ENCODE data around the gene GRIP1.

Gene GRIP1

DNA sequence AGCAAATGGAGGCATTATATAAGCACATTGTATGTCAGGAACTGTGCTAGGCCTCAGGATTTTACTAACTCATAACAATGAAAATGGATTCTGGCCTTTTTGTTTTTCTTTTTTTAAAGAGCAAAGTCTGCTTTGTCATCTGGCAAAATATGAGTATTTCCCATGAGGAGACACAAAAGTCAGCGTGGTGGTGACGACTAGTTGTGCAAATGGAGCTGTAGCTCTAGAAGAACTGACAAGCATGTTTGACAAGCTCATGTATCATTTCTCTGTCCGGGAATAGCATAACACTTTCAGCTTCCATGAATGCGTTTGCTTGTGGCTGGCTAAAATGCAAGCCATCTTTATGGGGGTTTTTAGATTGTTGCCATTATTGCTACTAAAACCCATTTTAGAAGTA is 248.8 kb downstream of the GRIP1 start:
- Histone ChIP-seq H3K4me3 (ENCODE audit: low read depth, low read length) (no peak overlapping the region), H3K27me3 (ENCODE audit: control insufficient read depth, insufficient read depth, low read length) (no peaks in the 10 kb centered on the region), H3K79me2 (no peaks in the 10 kb centered on the region), H3K4me2 (ENCODE audit: low read length) (no peak overlapping the region), H3K9me3 (ENCODE audit: control insufficient read depth, low read length) (no peaks in the 10 kb centered on the region), H3K27ac (no peak overlapping the region), H2AFZ (no peak overlapping the region), H3K36me3 (ENCODE audit: control insufficient read depth, insufficient read depth, low read length) (no peaks in the 10 kb centered on the region), H3K4me1 (no peaks in the 10 kb centered on the region), H3K9ac (no peak overlapping the region)
- no peak for TF ChIP-seq CTCF (IDR thresholded peaks at IDR 0.05)

DNA sequence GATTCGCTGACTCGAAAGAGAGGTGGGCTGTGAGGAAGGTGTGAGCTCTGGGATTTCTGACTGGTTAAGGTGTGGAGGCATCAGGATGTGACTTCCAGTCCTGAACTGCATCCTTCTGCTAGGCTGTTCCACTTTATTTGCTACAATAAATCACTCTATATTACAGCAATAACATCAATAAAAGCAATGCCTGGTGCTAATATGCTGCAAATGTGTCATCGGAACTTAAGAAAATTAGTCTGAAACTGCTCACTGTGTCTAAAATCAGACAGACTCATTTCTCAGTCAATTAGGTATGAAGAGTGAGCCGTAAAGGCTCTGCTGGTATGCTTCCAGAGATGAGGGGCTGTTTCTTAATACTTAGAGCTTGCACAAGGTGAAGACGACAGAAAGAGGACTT is 250.0 kb downstream of the GRIP1 start:
- H2AFZ ChIP-seq, result no peak overlapping the region
- H3K79me2 ChIP-seq, result no peaks in the 10 kb centered on the region
- H3K9me3 ChIP-seq (ENCODE audit: control insufficient read depth, low read length), result no peaks in the 10 kb centered on the region
- TF ChIP-seq CTCF (IDR thresholded peaks at IDR 0.05), result no peak
- H3K4me3 ChIP-seq (ENCODE audit: low read depth, low read length), result no peak overlapping the region
- no peaks in the 10 kb centered on the region for H3K4me1 ChIP-seq
- H3K27ac ChIP-seq, result no peak overlapping the region
- H3K36me3 ChIP-seq (ENCODE audit: control insufficient read depth, insufficient read depth, low read length), result no peaks in the 10 kb centered on the region
- no peaks in the 10 kb centered on the region for H3K27me3 ChIP-seq (ENCODE audit: control insufficient read depth, insufficient read depth, low read length)
- H3K9ac ChIP-seq, result no peak overlapping the region
- no peak overlapping the region for H3K4me2 ChIP-seq (ENCODE audit: low read length)

DNA sequence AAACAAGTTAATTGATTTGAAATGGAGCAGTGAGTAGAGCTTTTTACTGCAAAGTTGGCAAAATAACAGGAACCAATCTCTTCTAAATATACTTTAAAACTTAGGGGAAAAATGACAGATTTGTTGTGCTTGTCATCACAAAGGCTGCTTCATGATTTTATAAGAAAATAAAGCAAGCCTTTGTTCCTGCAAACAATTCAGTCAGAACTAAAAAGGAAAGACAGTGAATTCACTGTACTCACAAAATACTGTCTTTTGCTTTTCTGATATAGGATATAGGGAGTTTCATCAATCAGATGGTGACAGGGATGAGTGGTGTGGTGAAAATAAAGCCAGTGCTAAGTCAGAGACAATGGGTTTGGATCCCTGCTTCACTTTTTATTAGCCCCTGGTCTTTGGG is 250.6 kb downstream of the GRIP1 start:
- H3K4me2 ChIP-seq (ENCODE audit: low read length), result no peak overlapping the region
- no peak overlapping the region for H3K27ac ChIP-seq
- H3K9ac ChIP-seq, result no peak overlapping the region
- H3K9me3 ChIP-seq (ENCODE audit: control insufficient read depth, low read length), result no peaks in the 10 kb centered on the region
- H3K4me3 ChIP-seq (ENCODE audit: low read depth, low read length), result no peak overlapping the region
- H2AFZ ChIP-seq, result no peak overlapping the region
- no peaks in the 10 kb centered on the region for H3K4me1 ChIP-seq
- no peak for TF ChIP-seq CTCF (IDR thresholded peaks at IDR 0.05)
- H3K36me3 ChIP-seq (ENCODE audit: control insufficient read depth, insufficient read depth, low read length), result no peaks in the 10 kb centered on the region
- H3K79me2 ChIP-seq, result no peaks in the 10 kb centered on the region
- no peaks in the 10 kb centered on the region for H3K27me3 ChIP-seq (ENCODE audit: control insufficient read depth, insufficient read depth, low read length)

DNA sequence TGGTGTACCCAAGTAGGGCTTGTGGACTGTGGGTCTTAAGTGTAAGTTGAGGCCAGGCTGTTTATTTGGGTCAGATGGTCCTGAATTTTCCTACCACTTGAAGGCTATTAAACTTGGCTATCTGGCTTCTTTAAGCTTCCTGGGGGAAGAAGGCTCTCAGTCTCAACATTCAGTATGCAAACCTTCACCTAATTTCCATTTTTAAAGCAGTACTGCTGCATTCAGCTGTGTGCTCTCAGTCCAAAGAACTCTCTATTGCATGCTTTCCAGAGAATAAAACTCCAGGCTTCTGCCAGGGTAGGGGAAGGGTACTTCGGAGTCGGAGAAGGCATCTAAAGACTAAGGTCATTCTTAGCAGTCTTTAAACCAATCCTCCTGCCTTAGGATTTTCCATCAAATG is 252.2 kb downstream of the GRIP1 start:
- Histone ChIP-seq H2AFZ (no peak overlapping the region), H3K27ac (no peak overlapping the region), H3K9ac (no peak overlapping the region), H3K4me2 (ENCODE audit: low read length) (no peak overlapping the region), H3K27me3 (ENCODE audit: control insufficient read depth, insufficient read depth, low read length) (no peaks in the 10 kb centered on the region), H3K79me2 (no peaks in the 10 kb centered on the region), H3K4me3 (ENCODE audit: low read depth, low read length) (no peak overlapping the region), H3K36me3 (ENCODE audit: control insufficient read depth, insufficient read depth, low read length) (no peaks in the 10 kb centered on the region), H3K4me1 (no peaks in the 10 kb centered on the region), H3K9me3 (ENCODE audit: control insufficient read depth, low read length) (no peaks in the 10 kb centered on the region)
- TF ChIP-seq CTCF (IDR thresholded peaks at IDR 0.05), result no peak

GRCh38 chr12:66423266-66423665 is 255.6 kb downstream of the GRIP1 start:
- no peaks in the 10 kb centered on the region for H3K9me3 ChIP-seq (ENCODE audit: control insufficient read depth, low read length)
- no peak overlapping the region for H3K4me2 ChIP-seq (ENCODE audit: low read length)
- H3K4me1 ChIP-seq, result no peaks in the 10 kb centered on the region
- H3K27me3 ChIP-seq (ENCODE audit: control insufficient read depth, insufficient read depth, low read length), result no peaks in the 10 kb centered on the region
- no peak overlapping the region for H3K4me3 ChIP-seq (ENCODE audit: low read depth, low read length)
- H3K79me2 ChIP-seq, result no peaks in the 10 kb centered on the region
- H2AFZ ChIP-seq, result no peak overlapping the region
- H3K9ac ChIP-seq, result no peak overlapping the region
- no peaks in the 10 kb centered on the region for H3K36me3 ChIP-seq (ENCODE audit: control insufficient read depth, insufficient read depth, low read length)
- TF ChIP-seq CTCF (IDR thresholded peaks at IDR 0.05), result no peak
- H3K27ac ChIP-seq, result no peak overlapping the region

All from parathyroid adenoma (tissue), 2 donors.